B cell (primary cell): ENCODE results near the gene SH3RF3. TPM values are rescaled to one million over a fixed set of nuclear protein-coding genes. Genes with fewer than 3 reads are reported as not detected.

Source experiments
- ATAC-seq: fragments of 200-7000 bp; cut with Tn5 transposase; one replicate; pipeline ENCODE4 v1.10.0; 2021; ENCODE audit warnings: low read depth, mild to moderate bottlenecking, moderate number of reproducible peaks, moderate library complexity
- CTCF ChIA-PET: fragments of 350-600 bp; sonication (Branson Sonifier 250); formaldehyde crosslinking; loops from one replicate; lab custom pipeline; 2021; ENCODE audit warnings: antibody characterized with exemption, inconsistent platforms; lab: Charles Lee
- POLR2A ChIA-PET: fragments of 350-600 bp; sonication (Branson Sonifier 250); formaldehyde crosslinking; loops from one replicate; lab custom pipeline; 2021; ENCODE audit warnings: antibody characterized with exemption; lab: Charles Lee
- DNase-seq: peaks from one replicate; pipeline ENCODE4 v3.0.0; 2013
- H2AFZ ChIP-seq: 2 replicates; pipeline ENCODE4 v1.6.1; 2012; ENCODE audit warnings: mild to moderate bottlenecking, low read depth, low read length; ENCODE audit not compliant: insufficient read depth, poor library complexity, severe bottlenecking
- H3K27ac ChIP-seq, 2 donors: 1 replicate in 1 of 2; 2 replicates in 1 of 2; pipeline ENCODE4 v1.5.1; 2012 to 2013; ENCODE audit warnings: low read length in 2 of 2, mild to moderate bottlenecking in 2 of 2, moderate library complexity in 1 of 2
- H3K27me3 ChIP-seq, 4 experiments: fragments of 200-600 bp in 1 of 4; sonication (generic) in 1 of 4; replicated peaks in 1 of 4; 1 replicate in 2 of 4; 2 replicates in 2 of 4; pipeline versions ENCODE4 v1.6.1 to v1.7.0; 2013 to 2016; ENCODE audit warnings: low read length in 3 of 4, mild to moderate bottlenecking in 2 of 4, mixed read lengths in 1 of 4, moderate library complexity in 1 of 4; ENCODE audit not compliant: insufficient read depth in 4 of 4, control insufficient read depth in 3 of 4; ENCODE audit errors: control extremely low read depth in 1 of 4
- H3K36me3 ChIP-seq, 2 experiments: replicated peaks in 1 of 2; 1 replicate in 1 of 2; 2 replicates in 1 of 2; pipeline versions ENCODE4 v1.6.1 to v1.7.1; 2013; ENCODE audit warnings: low read length in 1 of 2; ENCODE audit not compliant: insufficient read depth in 2 of 2, control insufficient read depth in 1 of 2; ENCODE audit errors: control extremely low read depth in 1 of 2, extremely low read depth in 1 of 2
- H3K4me1 ChIP-seq, 2 donors: fragments of 200-600 bp in 1 of 2; sonication (generic) in 1 of 2; 1 replicate in 1 of 2; 2 replicates in 1 of 2; pipeline versions ENCODE4 v1.5.1 to v1.6.1; 2013 to 2017; ENCODE audit warnings: low read length in 2 of 2; ENCODE audit not compliant: control insufficient read depth in 2 of 2, insufficient read depth in 2 of 2
- H3K4me2 ChIP-seq: replicated peaks from 2 replicates; pipeline ENCODE3; 2012; ENCODE audit warnings: mild to moderate bottlenecking, low read depth, low read length; ENCODE audit not compliant: poor library complexity, severe bottlenecking
- H3K4me3 ChIP-seq, 5 experiments: fragments of 200-600 bp in 1 of 5; sonication (generic) in 1 of 5; 1 replicate in 3 of 5; 2 replicates in 2 of 5; pipeline versions ENCODE4 v1.5.1 to v1.7.0; 2011 to 2016; ENCODE audit warnings: low read length in 4 of 5, mild to moderate bottlenecking in 4 of 5, low read depth in 2 of 5, control low read depth in 1 of 5, moderate library complexity in 1 of 5; ENCODE audit not compliant: insufficient read depth in 1 of 5; ENCODE audit errors: control extremely low read depth in 1 of 5, extremely low read depth in 1 of 5
- H3K79me2 ChIP-seq: fragments of 200-600 bp; sonication (generic); one replicate; pipeline ENCODE4 v1.6.0; 2016; ENCODE audit warnings: low read length; ENCODE audit not compliant: control insufficient read depth, insufficient read depth
- H3K9ac ChIP-seq: fragments of 200-600 bp; sonication (generic); 2 replicates; pipeline ENCODE4 v1.6.1; 2017; ENCODE audit warnings: mild to moderate bottlenecking, low read length, moderate library complexity
- H3K9me3 ChIP-seq, 3 donors: one replicate each; pipeline versions ENCODE4 v1.6.1 to v1.7.1; 2013; ENCODE audit warnings: low read length in 2 of 3; ENCODE audit not compliant: control insufficient read depth in 2 of 3, insufficient read depth in 1 of 3; ENCODE audit errors: control extremely low read depth in 1 of 3
- H4K20me1 ChIP-seq: 2 replicates; pipeline ENCODE4 v1.6.0; 2012; ENCODE audit warnings: mild to moderate bottlenecking, low read length; ENCODE audit not compliant: insufficient read depth, control insufficient read depth, poor library complexity, severe bottlenecking
- H3K27ac Mint-ChIP-seq: one replicate; pipeline ENCODE4 v1.8.0; 2021; ENCODE audit warnings: mixed read lengths
- H3K27me3 Mint-ChIP-seq: one replicate; pipeline ENCODE4 v1.8.0; 2021; ENCODE audit warnings: mixed read lengths
- H3K4me1 Mint-ChIP-seq: one replicate; pipeline ENCODE4 v1.8.0; 2021; ENCODE audit warnings: mixed read lengths
- H3K4me3 Mint-ChIP-seq: one replicate; pipeline ENCODE4 v1.8.0; 2021; ENCODE audit warnings: mixed read lengths
- H3K9me3 Mint-ChIP-seq: one replicate; pipeline ENCODE4 v1.8.0; 2022; ENCODE audit warnings: mixed read lengths; ENCODE audit not compliant: insufficient read depth
- EZH2 ChIP-seq: IDR thresholded peaks from 2 replicates; pipeline ENCODE4 v1.6.1; 2012; ENCODE audit warnings: borderline replicate concordance, low read depth, mild to moderate bottlenecking, moderate library complexity, low read length; ENCODE audit not compliant: insufficient read depth, poor library complexity, severe bottlenecking
- WGBS: methylation state at CpG from one replicate; pipeline ENCODE4 v1.1.5; 2013; ENCODE audit warnings: missing lambda C conversion rate; ENCODE audit not compliant: insufficient coverage; 5-methylcytosine and 5-hydroxymethylcytosine counted together
- intact Hi-C: fragments of 100-400 bp; cut with micrococcal nuclease; formaldehyde crosslinking; loops from one replicate; pipeline ENCODE4 v1.10.0; 2022
- polyA plus RNA-seq: library from polyadenylated mRNA; depleted of rRNA; stranded (reverse); fragments of >200 nt; gene quantifications from 2 replicates; pipeline ENCODE4 v1.2.3, GENCODE V29; 2012
- total RNA-seq, 2 donors: library from RNA; stranded (reverse); fragments of 120-200 nt in 1 of 2; gene quantifications; 1 replicate in 1 of 2; 2 replicates in 1 of 2; pipeline versions ENCODE4 v1.2.3 to v1.2.4, GENCODE V29; 2013 to 2022
- TF ChIP-seq, protein P1 (sequence below): fragments of 200-600 bp; IDR thresholded peaks from one replicate; pipeline ENCODE4 v1.8.0; 2022; ENCODE audit warnings: antibody characterized with exemption, mild to moderate bottlenecking

Gene SH3RF3
- total and polyA plus RNA-seq, 2 donors (not counting 1 experiment from before 2014, with no cell fraction given), result 0.07 to 1.2 TPM

DNA sequence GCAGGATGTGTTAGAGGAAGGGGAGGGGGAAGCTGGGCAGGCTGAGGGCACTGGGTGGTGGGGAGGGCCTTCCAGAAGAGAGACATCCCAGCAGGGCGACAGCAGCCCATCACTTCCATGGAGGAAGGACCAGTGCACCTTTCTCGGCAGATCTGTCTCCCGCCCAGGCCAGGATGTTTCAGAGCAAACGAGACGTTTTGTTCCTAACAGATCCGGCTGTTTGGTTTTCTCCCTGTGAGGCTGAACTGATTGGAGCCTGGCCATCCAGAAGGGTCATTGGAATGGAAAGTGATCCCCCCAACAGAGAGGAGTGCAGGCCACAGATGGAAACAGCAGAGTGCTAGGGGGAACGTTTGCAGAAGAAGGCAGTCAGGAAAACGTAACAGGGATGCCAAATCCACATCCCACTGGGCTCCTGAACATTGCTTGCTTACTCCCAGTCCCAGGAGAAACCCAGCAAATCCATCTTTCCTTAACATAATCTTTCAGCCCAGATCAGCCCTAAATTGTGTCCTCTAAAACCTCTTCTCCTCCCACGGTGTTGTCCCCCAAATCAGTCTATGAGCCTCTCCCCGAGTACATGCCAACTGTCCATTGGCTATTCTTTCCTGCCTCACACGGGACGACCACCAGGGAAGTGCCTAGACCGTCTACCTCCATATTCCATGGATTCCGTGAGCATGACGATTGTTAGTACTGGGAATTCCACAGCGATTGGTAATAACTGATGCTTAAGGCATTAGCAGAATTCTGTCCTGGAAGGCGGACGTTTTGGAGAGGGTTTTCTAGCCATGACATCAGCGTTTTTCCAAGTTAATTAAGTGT, 357.9 kb downstream of the SH3RF3 start:
- H3K27ac ChIP-seq, result no peak overlapping the region
- ATAC-seq (no peak), DNase-seq (no peak)
- H3K9ac ChIP-seq, result no peak overlapping the region
- no peaks in the 10 kb centered on the region for H3K4me1 Mint-ChIP-seq
- ChIA-PET POLR2A (no interaction called here), CTCF (no interaction called here)
- no peak overlapping the region for H2AFZ ChIP-seq
- H4K20me1 ChIP-seq, result no peaks in the 10 kb centered on the region
- no peak overlapping the region for H3K4me3 Mint-ChIP-seq
- no peaks in the 10 kb centered on the region for H3K4me1 ChIP-seq
- H3K27me3 ChIP-seq, result no peaks in the 10 kb centered on the region
- no peak overlapping the region for H3K4me2 ChIP-seq
- no peaks in the 10 kb centered on the region for H3K9me3 ChIP-seq
- intact Hi-C loops, result no loop called here
- no peak overlapping the region for H3K4me3 ChIP-seq
- TF ChIP-seq EZH2, result no peak
- TF ChIP-seq, protein P1, sequence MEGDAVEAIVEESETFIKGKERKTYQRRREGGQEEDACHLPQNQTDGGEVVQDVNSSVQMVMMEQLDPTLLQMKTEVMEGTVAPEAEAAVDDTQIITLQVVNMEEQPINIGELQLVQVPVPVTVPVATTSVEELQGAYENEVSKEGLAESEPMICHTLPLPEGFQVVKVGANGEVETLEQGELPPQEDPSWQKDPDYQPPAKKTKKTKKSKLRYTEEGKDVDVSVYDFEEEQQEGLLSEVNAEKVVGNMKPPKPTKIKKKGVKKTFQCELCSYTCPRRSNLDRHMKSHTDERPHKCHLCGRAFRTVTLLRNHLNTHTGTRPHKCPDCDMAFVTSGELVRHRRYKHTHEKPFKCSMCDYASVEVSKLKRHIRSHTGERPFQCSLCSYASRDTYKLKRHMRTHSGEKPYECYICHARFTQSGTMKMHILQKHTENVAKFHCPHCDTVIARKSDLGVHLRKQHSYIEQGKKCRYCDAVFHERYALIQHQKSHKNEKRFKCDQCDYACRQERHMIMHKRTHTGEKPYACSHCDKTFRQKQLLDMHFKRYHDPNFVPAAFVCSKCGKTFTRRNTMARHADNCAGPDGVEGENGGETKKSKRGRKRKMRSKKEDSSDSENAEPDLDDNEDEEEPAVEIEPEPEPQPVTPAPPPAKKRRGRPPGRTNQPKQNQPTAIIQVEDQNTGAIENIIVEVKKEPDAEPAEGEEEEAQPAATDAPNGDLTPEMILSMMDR, result no peak
- WGBS, result 83% methylated on average over 13 of the region's 19 CpGs
- no peaks in the 10 kb centered on the region for H3K36me3 ChIP-seq
- peaks cover 4% of the 10 kb centered on the region for H3K27me3 Mint-ChIP-seq
- H3K9me3 Mint-ChIP-seq, result no peaks in the 10 kb centered on the region
- H3K79me2 ChIP-seq, result no peaks in the 10 kb centered on the region
- no peak overlapping the region for H3K27ac Mint-ChIP-seq

GRCh38 chr2:109487536-109487869, 358.5 kb downstream of the SH3RF3 start:
- DNase-seq, result no peak
- Histone ChIP-seq H3K9me3 (no peaks in the 10 kb centered on the region), H3K4me2 (no peak overlapping the region), H3K4me3 (no peak overlapping the region), H2AFZ (no peak overlapping the region), H3K4me1 (no peaks in the 10 kb centered on the region), H3K27me3 (no peaks in the 10 kb centered on the region), H3K9ac (no peak overlapping the region), H3K79me2 (no peaks in the 10 kb centered on the region), H3K36me3 (no peaks in the 10 kb centered on the region), H4K20me1 (no peaks in the 10 kb centered on the region), H3K27ac (no peak overlapping the region)
- CTCF ChIA-PET, result no interaction called here
- H3K9me3 Mint-ChIP-seq, result no peaks in the 10 kb centered on the region
- POLR2A ChIA-PET, result no interaction called here
- no peak for ATAC-seq
- WGBS, result 93% methylated on average over 7 of the region's 7 CpGs
- H3K27ac Mint-ChIP-seq, result no peak overlapping the region
- intact Hi-C loops, result no loop called here
- peaks cover 4% of the 10 kb centered on the region for H3K27me3 Mint-ChIP-seq
- TF ChIP-seq, protein P1, result no peak
- TF ChIP-seq EZH2, result no peak
- H3K4me1 Mint-ChIP-seq, result no peaks in the 10 kb centered on the region
- H3K4me3 Mint-ChIP-seq, result no peak overlapping the region
